Esophagus squamous epithelium (tissue), 4 donors: ENCODE results near the gene ZSCAN5A.

Source experiments
- POLR2A ChIP-seq, 4 donors: fragments of 450-650 bp; IDR thresholded peaks; one replicate each; pipeline ENCODE4 v1.6.1; 2017; ENCODE audit warnings: antibody characterized with exemption in 4 of 4, mild to moderate bottlenecking in 4 of 4, moderate library complexity in 3 of 4
- TF ChIP-seq, protein P1 (sequence below), 6 experiments: fragments of 450-650 bp in 4 of 6; fragments of 200-600 bp in 2 of 6; sonication (generic) in 2 of 6; IDR thresholded peaks; one replicate each; pipeline ENCODE4 v1.5.1; 2016 to 2019; ENCODE audit warnings: antibody characterized with exemption in 6 of 6, mild to moderate bottlenecking in 4 of 6, moderate library complexity in 4 of 6

DNA sequence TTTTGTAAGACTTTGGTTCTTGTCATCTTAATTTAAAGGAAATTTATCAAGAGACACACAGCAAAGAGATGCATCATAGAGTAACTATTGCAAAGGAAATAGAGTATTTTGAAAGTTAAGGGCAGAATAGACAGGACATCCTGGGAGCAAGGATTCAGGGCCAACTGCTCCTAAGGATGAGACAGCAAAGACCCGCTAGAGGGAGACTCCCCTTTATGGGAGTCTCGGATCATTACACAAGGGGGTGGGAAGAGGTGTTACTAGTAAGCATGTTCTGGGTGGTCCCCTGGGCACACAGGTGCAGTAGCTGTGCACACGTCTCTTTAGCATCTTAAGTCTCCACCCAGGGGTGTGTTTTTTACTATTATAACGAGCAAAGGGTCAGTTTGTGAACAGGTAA, 102.9 kb downstream of the ZSCAN5A start:
- TF ChIP-seq POLR2A (IDR thresholded peaks at IDR 0.05), result no peak
- TF ChIP-seq, protein P1, sequence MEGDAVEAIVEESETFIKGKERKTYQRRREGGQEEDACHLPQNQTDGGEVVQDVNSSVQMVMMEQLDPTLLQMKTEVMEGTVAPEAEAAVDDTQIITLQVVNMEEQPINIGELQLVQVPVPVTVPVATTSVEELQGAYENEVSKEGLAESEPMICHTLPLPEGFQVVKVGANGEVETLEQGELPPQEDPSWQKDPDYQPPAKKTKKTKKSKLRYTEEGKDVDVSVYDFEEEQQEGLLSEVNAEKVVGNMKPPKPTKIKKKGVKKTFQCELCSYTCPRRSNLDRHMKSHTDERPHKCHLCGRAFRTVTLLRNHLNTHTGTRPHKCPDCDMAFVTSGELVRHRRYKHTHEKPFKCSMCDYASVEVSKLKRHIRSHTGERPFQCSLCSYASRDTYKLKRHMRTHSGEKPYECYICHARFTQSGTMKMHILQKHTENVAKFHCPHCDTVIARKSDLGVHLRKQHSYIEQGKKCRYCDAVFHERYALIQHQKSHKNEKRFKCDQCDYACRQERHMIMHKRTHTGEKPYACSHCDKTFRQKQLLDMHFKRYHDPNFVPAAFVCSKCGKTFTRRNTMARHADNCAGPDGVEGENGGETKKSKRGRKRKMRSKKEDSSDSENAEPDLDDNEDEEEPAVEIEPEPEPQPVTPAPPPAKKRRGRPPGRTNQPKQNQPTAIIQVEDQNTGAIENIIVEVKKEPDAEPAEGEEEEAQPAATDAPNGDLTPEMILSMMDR (IDR thresholded peaks at IDR 0.05), result no peak
